ENCODE measurements around the gene ATP6V1E1. TPM values are rescaled to one million over a fixed set of nuclear protein-coding genes. Genes with fewer than 3 reads are reported as not detected.

The ATP6V1E1 gene
- total and polyA plus RNA-seq, 9 donors = 69.4 to 87.9 (median 77.7) TPM

- WGBS (ENCODE audit: insufficient coverage) = 82% methylated on average over 1 of the region's 3 CpGs
- no peak for DNase-seq
- H3K27ac ChIP-seq (ENCODE audit: low read length) = no peak overlapping the region
- H3K4me3 ChIP-seq (ENCODE audit: low read length) = no peak overlapping the region
- H3K4me1 ChIP-seq (ENCODE audit: control insufficient read depth, insufficient read depth, low read length) = no peaks in the 10 kb centered on the region
- H3K27me3 ChIP-seq (ENCODE audit: control insufficient read depth, insufficient read depth, low read length) = no peaks in the 10 kb centered on the region
- H3K36me3 ChIP-seq (ENCODE audit: control insufficient read depth, insufficient read depth, low read length) = peaks cover 37% of the 10 kb centered on the region
- H3K9me3 ChIP-seq (replicated peaks; ENCODE audit: control insufficient read depth, low read depth, low read length) = no peaks in the 10 kb centered on the region
Measured at GRCh38 chr22:17612057-17612456, 16.5 kb downstream of the ATP6V1E1 start.

GRCh38 chr22:17607891-17608521, 20.5 kb downstream of the ATP6V1E1 start:
- H3K27ac ChIP-seq (ENCODE audit: low read length) = no peak overlapping the region

GRCh38 chr22:17606496-17606895, 22.1 kb downstream of the ATP6V1E1 start:
- H3K27ac ChIP-seq (ENCODE audit: low read length) = no peak overlapping the region
- H3K4me1 ChIP-seq (ENCODE audit: control insufficient read depth, insufficient read depth, low read length) = peaks cover 3% of the 10 kb centered on the region
- no peak overlapping the region for H3K4me3 ChIP-seq (ENCODE audit: low read length)
- H3K27me3 ChIP-seq (ENCODE audit: control insufficient read depth, insufficient read depth, low read length) = no peaks in the 10 kb centered on the region
- 46% methylated on average over 5 of the region's 5 CpGs for WGBS (ENCODE audit: insufficient coverage)
- H3K36me3 ChIP-seq (ENCODE audit: control insufficient read depth, insufficient read depth, low read length) = peaks cover 29% of the 10 kb centered on the region
- peak; percentile 51 for DNase-seq
- H3K9me3 ChIP-seq (replicated peaks; ENCODE audit: control insufficient read depth, low read depth, low read length) = no peaks in the 10 kb centered on the region

More at GRCh38 chr22:17607891-17608521, 20.5 kb downstream of the ATP6V1E1 start:
- Histone ChIP-seq H3K9me3 (replicated peaks; ENCODE audit: control insufficient read depth, low read depth, low read length) (no peaks in the 10 kb centered on the region), H3K27me3 (ENCODE audit: control insufficient read depth, insufficient read depth, low read length) (no peaks in the 10 kb centered on the region), H3K4me3 (ENCODE audit: low read length) (no peak overlapping the region), H3K36me3 (ENCODE audit: control insufficient read depth, insufficient read depth, low read length) (peaks cover 41% of the 10 kb centered on the region), H3K4me1 (ENCODE audit: control insufficient read depth, insufficient read depth, low read length) (peaks cover 3% of the 10 kb centered on the region)
- DNase-seq = no peak
- 75% methylated on average over 2 of the region's 4 CpGs for WGBS (ENCODE audit: insufficient coverage)

- DNase-seq = no peak
Measured at GRCh38 chr22:17603668-17604067, 24.9 kb downstream of the ATP6V1E1 start.

GRCh38 chr22:17601031-17601430, 27.5 kb downstream of the ATP6V1E1 start:
- H3K36me3 ChIP-seq (ENCODE audit: control insufficient read depth, insufficient read depth, low read length) = peaks cover 49% of the 10 kb centered on the region
- 54% methylated on average over 2 of the region's 3 CpGs for WGBS (ENCODE audit: insufficient coverage)
- H3K27ac ChIP-seq (ENCODE audit: low read length) = no peak overlapping the region
- no peaks in the 10 kb centered on the region for H3K4me1 ChIP-seq (ENCODE audit: control insufficient read depth, insufficient read depth, low read length)
- no peaks in the 10 kb centered on the region for H3K27me3 ChIP-seq (ENCODE audit: control insufficient read depth, insufficient read depth, low read length)
- no peak for DNase-seq
- no peak overlapping the region for H3K4me3 ChIP-seq (ENCODE audit: low read length)
- no peaks in the 10 kb centered on the region for H3K9me3 ChIP-seq (replicated peaks; ENCODE audit: control insufficient read depth, low read depth, low read length)

More at GRCh38 chr22:17603668-17604067, 24.9 kb downstream of the ATP6V1E1 start:
- Histone ChIP-seq H3K4me3 (ENCODE audit: low read length) (no peak overlapping the region), H3K9me3 (replicated peaks; ENCODE audit: control insufficient read depth, low read depth, low read length) (no peaks in the 10 kb centered on the region), H3K36me3 (ENCODE audit: control insufficient read depth, insufficient read depth, low read length) (peaks cover 33% of the 10 kb centered on the region), H3K27ac (ENCODE audit: low read length) (no peak overlapping the region), H3K27me3 (ENCODE audit: control insufficient read depth, insufficient read depth, low read length) (no peaks in the 10 kb centered on the region), H3K4me1 (ENCODE audit: control insufficient read depth, insufficient read depth, low read length) (peaks cover 3% of the 10 kb centered on the region)
- WGBS (ENCODE audit: insufficient coverage) = no CpG with 5 or more reads among the region's 4 CpGs

- peaks cover 62% of the 10 kb centered on the region for H3K36me3 ChIP-seq (ENCODE audit: control insufficient read depth, insufficient read depth, low read length)
- no peaks in the 10 kb centered on the region for H3K9me3 ChIP-seq (replicated peaks; ENCODE audit: control insufficient read depth, low read depth, low read length)
- 94% methylated on average over 3 of the region's 4 CpGs for WGBS (ENCODE audit: insufficient coverage)
- H3K27ac ChIP-seq (ENCODE audit: low read length) = no peak overlapping the region
- no peak overlapping the region for H3K4me3 ChIP-seq (ENCODE audit: low read length)
- no peaks in the 10 kb centered on the region for H3K4me1 ChIP-seq (ENCODE audit: control insufficient read depth, insufficient read depth, low read length)
- no peak for DNase-seq
- H3K27me3 ChIP-seq (ENCODE audit: control insufficient read depth, insufficient read depth, low read length) = no peaks in the 10 kb centered on the region
Measured at GRCh38 chr22:17598318-17598717, 30.2 kb downstream of the ATP6V1E1 start.

GRCh38 chr22:17597217-17597616, 31.3 kb downstream of the ATP6V1E1 start:
- Histone ChIP-seq H3K36me3 (ENCODE audit: control insufficient read depth, insufficient read depth, low read length) (peaks cover 67% of the 10 kb centered on the region), H3K27ac (ENCODE audit: low read length) (no peak overlapping the region), H3K27me3 (ENCODE audit: control insufficient read depth, insufficient read depth, low read length) (no peaks in the 10 kb centered on the region), H3K4me3 (ENCODE audit: low read length) (no peak overlapping the region), H3K4me1 (ENCODE audit: control insufficient read depth, insufficient read depth, low read length) (no peaks in the 10 kb centered on the region), H3K9me3 (replicated peaks; ENCODE audit: control insufficient read depth, low read depth, low read length) (no peaks in the 10 kb centered on the region)
- 92% methylated on average over 2 of the region's 2 CpGs for WGBS (ENCODE audit: insufficient coverage)
- DNase-seq = no peak

GRCh38 chr22:17596226-17596625, 32.3 kb downstream of the ATP6V1E1 start:
- DNase-seq = no peak
- no peak overlapping the region for H3K27ac ChIP-seq (ENCODE audit: low read length)
- H3K27me3 ChIP-seq (ENCODE audit: control insufficient read depth, insufficient read depth, low read length) = no peaks in the 10 kb centered on the region
- H3K4me1 ChIP-seq (ENCODE audit: control insufficient read depth, insufficient read depth, low read length) = no peaks in the 10 kb centered on the region
- peaks cover 71% of the 10 kb centered on the region for H3K36me3 ChIP-seq (ENCODE audit: control insufficient read depth, insufficient read depth, low read length)
- H3K9me3 ChIP-seq (replicated peaks; ENCODE audit: control insufficient read depth, low read depth, low read length) = no peaks in the 10 kb centered on the region
- 100% methylated on average over 1 of the region's 6 CpGs for WGBS (ENCODE audit: insufficient coverage)
- no peak overlapping the region for H3K4me3 ChIP-seq (ENCODE audit: low read length)

GRCh38 chr22:17592201-17592600, 36.3 kb downstream of the ATP6V1E1 start:
- no peak for DNase-seq
- Histone ChIP-seq H3K27ac (ENCODE audit: low read length) (no peak overlapping the region), H3K4me3 (ENCODE audit: low read length) (no peak overlapping the region), H3K36me3 (ENCODE audit: control insufficient read depth, insufficient read depth, low read length) (peaks cover 53% of the 10 kb centered on the region), H3K27me3 (ENCODE audit: control insufficient read depth, insufficient read depth, low read length) (no peaks in the 10 kb centered on the region), H3K4me1 (ENCODE audit: control insufficient read depth, insufficient read depth, low read length) (no peaks in the 10 kb centered on the region), H3K9me3 (replicated peaks; ENCODE audit: control insufficient read depth, low read depth, low read length) (no peaks in the 10 kb centered on the region)
- WGBS (ENCODE audit: insufficient coverage) = 50% methylated on average over 2 of the region's 5 CpGs

- no peak for DNase-seq
- Histone ChIP-seq H3K27me3 (ENCODE audit: control insufficient read depth, insufficient read depth, low read length) (no peaks in the 10 kb centered on the region), H3K4me3 (ENCODE audit: low read length) (no peak overlapping the region), H3K4me1 (ENCODE audit: control insufficient read depth, insufficient read depth, low read length) (no peaks in the 10 kb centered on the region), H3K9me3 (replicated peaks; ENCODE audit: control insufficient read depth, low read depth, low read length) (no peaks in the 10 kb centered on the region), H3K36me3 (ENCODE audit: control insufficient read depth, insufficient read depth, low read length) (peaks cover 41% of the 10 kb centered on the region), H3K27ac (ENCODE audit: low read length) (no peak overlapping the region)
- WGBS (ENCODE audit: insufficient coverage) = 86% methylated on average over 2 of the region's 5 CpGs
Measured at GRCh38 chr22:17590586-17590985, 38.0 kb downstream of the ATP6V1E1 start.
